GM19395 (cell line): ENCODE results near the gene CYP4F3.
"Not testable (repeated sequence)": the region's sequence is repeated elsewhere in the genome, so short reads cannot be mapped to it uniquely, and the experiment has no call there.

Source experiments
- ATAC-seq: cut with Tn5 transposase; IDR thresholded peaks from one replicate; pipeline ENCODE4 v1.9.1; 2021; ENCODE audit warnings: mild to moderate bottlenecking, moderate library complexity; ENCODE audit not compliant: unreplicated experiment

The CYP4F3 gene

GRCh38 chr19:15666186-15666585 lies 25.5 kb downstream of the CYP4F3 start:
- ATAC-seq, result no peak

GRCh38 chr19:15666883-15667282 lies 26.2 kb downstream of the CYP4F3 start:
- no peak for ATAC-seq

- ATAC-seq, result no peak
These were observed 28.7 kb downstream of the CYP4F3 start for GRCh38 chr19:15669440-15669839.

- no peak for ATAC-seq
These were observed 29.2 kb downstream of the CYP4F3 start for GRCh38 chr19:15669891-15670290.

GRCh38 chr19:15671237-15671821 lies 30.6 kb downstream of the CYP4F3 start:
- no peak for ATAC-seq

GRCh38 chr19:15671891-15672579 lies 31.3 kb downstream of the CYP4F3 start:
- ATAC-seq, result no peak

- ATAC-seq, result no peak
These were observed 32.0 kb downstream of the CYP4F3 start, which contains the start of gene CYP4F12 for GRCh38 chr19:15672580-15673175. Gene CYP4F12 (plus strand): TSS chr19:15673087. CDS start chr19:15673530, 443 bp downstream.

GRCh38 chr19:15673176-15673654 lies 32.5 kb downstream of the CYP4F3 start:
- ATAC-seq, result no peak

- ATAC-seq, result no peak
These were observed 34.9 kb downstream of the CYP4F3 start for GRCh38 chr19:15675560-15675959.

GRCh38 chr19:15679089-15679488 lies 38.4 kb downstream of the CYP4F3 start:
- no peak for ATAC-seq

- not testable (repeated sequence) for ATAC-seq
These were observed 39.2 kb downstream of the CYP4F3 start for GRCh38 chr19:15679865-15680264.

GRCh38 chr19:15680478-15681322 lies 40.0 kb downstream of the CYP4F3 start:
- no peak for ATAC-seq

GRCh38 chr19:15683411-15683810 lies 42.7 kb downstream of the CYP4F3 start:
- no peak for ATAC-seq

- no peak for ATAC-seq
These were observed 44.1 kb downstream of the CYP4F3 start for GRCh38 chr19:15684828-15685227.

GRCh38 chr19:15696654-15697194 lies 56.0 kb downstream of the CYP4F3 start:
- no peak for ATAC-seq

GRCh38 chr19:15701757-15702533 lies 61.2 kb downstream of the CYP4F3 start:
- no peak for ATAC-seq

- no peak for ATAC-seq
These were observed 61.8 kb downstream of the CYP4F3 start for GRCh38 chr19:15702534-15702930.
